GM12864 (cell line): ENCODE data around the gene BTN1A1.
"Not testable (repeated sequence)": the region's sequence is repeated elsewhere in the genome, so short reads cannot be mapped to it uniquely, and the experiment has no call there.

Experiments
- DNase-seq: peaks from one replicate; pipeline ENCODE4 v3.0.0-alpha.2; 2011; ENCODE audit warnings: low read depth
- H3K4me3 ChIP-seq: 2 replicates; pipeline ENCODE4 v1.5.1; 2011; ENCODE audit warnings: mild to moderate bottlenecking, low read depth, low read length, control low read depth
- CTCF ChIP-seq: IDR thresholded peaks from 2 replicates; pipeline ENCODE4 v1.5.1; 2011; ENCODE audit warnings: low read depth, mild to moderate bottlenecking, moderate library complexity, low read length, control low read depth, inconsistent platforms; ENCODE audit errors: missing control alignments

BTN1A1 gene

GRCh38 chr6:26457806-26458688 lies 42.1 kb upstream of the BTN1A1 start, which contains the start of gene BTN2A1:
Gene BTN2A1, plus strand, starts transcription at chr6:26457955. Its CDS starts 682 bp downstream, at chr6:26458637.
- H3K4me3 ChIP-seq = peak within 1 kb of the TSS; percentile 82
- peak; percentile 73 for DNase-seq
- no peak for TF ChIP-seq CTCF

- DNase-seq = no peak
- no peak overlapping the region; the same call in 1 of the 2 replicates for H3K4me3 ChIP-seq
Observed at GRCh38 chr6:26459023-26459810, 40.9 kb upstream of the BTN1A1 start.

GRCh38 chr6:26461353-26461752 lies 38.8 kb upstream of the BTN1A1 start:
- DNase-seq, H3K4me3 ChIP-seq: not testable (repeated sequence)

More at GRCh38 chr6:26459023-26459810, 40.9 kb upstream of the BTN1A1 start:
- TF ChIP-seq CTCF = no peak

- no peak for DNase-seq
- H3K4me3 ChIP-seq = no peak overlapping the region
- TF ChIP-seq CTCF = no peak
Observed at GRCh38 chr6:26464014-26464413, 36.1 kb upstream of the BTN1A1 start.

GRCh38 chr6:26464416-26465131 lies 35.5 kb upstream of the BTN1A1 start:
- no peak for TF ChIP-seq CTCF
- H3K4me3 ChIP-seq = no peak overlapping the region
- DNase-seq = no peak

GRCh38 chr6:26465776-26466175 lies 34.3 kb upstream of the BTN1A1 start:
- DNase-seq = no peak
- no peak for TF ChIP-seq CTCF
- no peak overlapping the region for H3K4me3 ChIP-seq

- no peak for TF ChIP-seq CTCF
- DNase-seq = no peak
- H3K4me3 ChIP-seq = no peak overlapping the region
Observed at GRCh38 chr6:26468829-26469228, 31.3 kb upstream of the BTN1A1 start.
